ENCODE measurements around the gene PIWIL4.
"Not testable (repeated sequence)": the region's sequence is repeated elsewhere in the genome, so short reads cannot be mapped to it uniquely, and the experiment has no call there.

PIWIL4 gene

GRCh38 chr11:94588366-94588942, 21.3 kb downstream of the PIWIL4 start:
- Mint-ChIP-seq H3K36me3 (peaks cover 2% of the 10 kb centered on the region), H3K27me3 (no peaks in the 10 kb centered on the region), H3K9me3 (no peaks in the 10 kb centered on the region), H3K4me3 (no peak overlapping the region), H3K27ac (no peak overlapping the region), H3K4me1 (no peaks in the 10 kb centered on the region)

- Mint-ChIP-seq H3K4me1 (no peaks in the 10 kb centered on the region), H3K4me3 (no peak overlapping the region), H3K27ac (no peak overlapping the region), H3K36me3 (peaks cover 4% of the 10 kb centered on the region), H3K9me3 (no peaks in the 10 kb centered on the region), H3K27me3 (no peaks in the 10 kb centered on the region)
These were observed 23.3 kb downstream of the PIWIL4 start for GRCh38 chr11:94590352-94591041.

- Mint-ChIP-seq H3K27me3 (no peaks in the 10 kb centered on the region), H3K27ac (no peak overlapping the region), H3K4me3 (no peak overlapping the region), H3K36me3 (peaks cover 4% of the 10 kb centered on the region), H3K4me1 (no peaks in the 10 kb centered on the region), H3K9me3 (no peaks in the 10 kb centered on the region)
These were observed 25.9 kb downstream of the PIWIL4 start for GRCh38 chr11:94593030-94593429.

- no peaks in the 10 kb centered on the region for H3K27me3 Mint-ChIP-seq
- H3K4me3 Mint-ChIP-seq, result no peak overlapping the region
- H3K36me3 Mint-ChIP-seq, result peaks cover 3% of the 10 kb centered on the region
- H3K9me3 Mint-ChIP-seq, result no peaks in the 10 kb centered on the region
- no peak overlapping the region for H3K27ac Mint-ChIP-seq
- H3K4me1 Mint-ChIP-seq, result no peaks in the 10 kb centered on the region
These were observed 27.9 kb downstream of the PIWIL4 start for GRCh38 chr11:94595076-94595475.

GRCh38 chr11:94597896-94598295, 30.7 kb downstream of the PIWIL4 start:
- Mint-ChIP-seq H3K27ac (no peak overlapping the region), H3K9me3 (no peaks in the 10 kb centered on the region), H3K36me3 (peaks cover 5% of the 10 kb centered on the region), H3K4me1 (no peaks in the 10 kb centered on the region), H3K27me3 (no peaks in the 10 kb centered on the region), H3K4me3 (no peak overlapping the region)

DNA sequence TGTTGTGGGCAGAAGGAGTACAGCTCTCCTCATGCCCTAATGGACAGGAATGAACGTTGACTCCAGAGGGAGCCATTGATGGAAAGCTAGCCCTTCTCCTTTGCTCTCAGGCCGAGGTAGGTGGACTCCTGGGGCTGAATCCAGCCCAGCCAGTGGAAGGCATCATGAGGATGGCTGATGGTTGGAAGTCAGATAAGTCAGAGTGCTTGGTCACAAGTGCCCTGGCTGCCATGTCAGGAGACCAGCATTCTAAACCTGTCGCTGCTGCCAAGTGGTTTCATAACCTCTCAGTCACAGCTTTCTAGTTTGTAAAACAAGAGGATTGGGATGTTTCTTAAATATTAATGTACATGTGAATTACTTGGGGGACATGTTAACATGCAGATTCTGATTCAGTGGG, 32.3 kb downstream of the PIWIL4 start:
- Mint-ChIP-seq H3K4me3 (no peak overlapping the region), H3K4me1 (no peaks in the 10 kb centered on the region), H3K36me3 (peaks cover 5% of the 10 kb centered on the region), H3K9me3 (no peaks in the 10 kb centered on the region), H3K27me3 (no peaks in the 10 kb centered on the region), H3K27ac (no peak overlapping the region)

GRCh38 chr11:94602430-94603372, 35.5 kb downstream of the PIWIL4 start:
- Mint-ChIP-seq H3K36me3 (peaks cover 3% of the 10 kb centered on the region), H3K4me3 (no peak overlapping the region), H3K27ac (no peak overlapping the region), H3K4me1 (no peaks in the 10 kb centered on the region), H3K9me3 (no peaks in the 10 kb centered on the region), H3K27me3 (no peaks in the 10 kb centered on the region)

GRCh38 chr11:94603587-94603986, 36.4 kb downstream of the PIWIL4 start:
- peaks cover 3% of the 10 kb centered on the region for H3K36me3 Mint-ChIP-seq
- H3K27ac Mint-ChIP-seq, result no peak overlapping the region
- H3K27me3 Mint-ChIP-seq, result no peaks in the 10 kb centered on the region
- H3K9me3 Mint-ChIP-seq, result no peaks in the 10 kb centered on the region
- H3K4me3 Mint-ChIP-seq, result no peak overlapping the region
- no peaks in the 10 kb centered on the region for H3K4me1 Mint-ChIP-seq

DNA sequence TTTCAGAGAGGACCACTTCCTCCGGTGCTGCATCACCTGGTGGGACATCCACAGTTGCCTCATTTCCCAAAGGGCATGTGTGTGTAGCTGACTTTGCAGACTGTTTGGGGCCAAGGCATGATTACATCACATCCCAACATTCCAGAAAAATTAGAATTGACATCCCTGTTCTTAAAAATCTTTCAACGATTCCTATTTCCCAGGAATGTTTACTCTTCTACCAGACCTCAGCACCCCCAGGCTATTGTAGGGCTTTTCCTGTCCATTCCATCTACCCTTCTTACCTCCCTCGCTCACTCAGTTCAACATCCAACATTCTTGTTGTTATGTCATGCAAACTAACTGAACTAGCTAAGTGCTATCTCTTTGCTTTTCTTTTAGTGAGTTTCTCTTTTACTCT, 37.3 kb downstream of the PIWIL4 start:
- no peaks in the 10 kb centered on the region for H3K4me1 Mint-ChIP-seq
- H3K4me3 Mint-ChIP-seq, result no peak overlapping the region
- no peaks in the 10 kb centered on the region for H3K9me3 Mint-ChIP-seq
- H3K27ac Mint-ChIP-seq, result no peak overlapping the region
- H3K27me3 Mint-ChIP-seq, result no peaks in the 10 kb centered on the region
- peaks cover 5% of the 10 kb centered on the region for H3K36me3 Mint-ChIP-seq

GRCh38 chr11:94613120-94613519, 46.0 kb downstream of the PIWIL4 start:
- H3K4me1 Mint-ChIP-seq, result no peaks in the 10 kb centered on the region
- H3K27me3 Mint-ChIP-seq, result no peaks in the 10 kb centered on the region
- H3K27ac Mint-ChIP-seq, result no peak overlapping the region
- H3K36me3 Mint-ChIP-seq, result peaks cover 29% of the 10 kb centered on the region
- H3K9me3 Mint-ChIP-seq, result peaks cover 31% of the 10 kb centered on the region
- no peak overlapping the region for H3K4me3 Mint-ChIP-seq

GRCh38 chr11:94623120-94623735, 56.1 kb downstream of the PIWIL4 start:
- Mint-ChIP-seq H3K9me3 (peaks cover 10% of the 10 kb centered on the region), H3K4me1 (no peaks in the 10 kb centered on the region), H3K27ac (no peak overlapping the region), H3K36me3 (peaks cover 7% of the 10 kb centered on the region), H3K27me3 (peaks cover 10% of the 10 kb centered on the region), H3K4me3 (no peak overlapping the region)

- H3K36me3 Mint-ChIP-seq, H3K9me3 Mint-ChIP-seq, H3K4me3 Mint-ChIP-seq, H3K27me3 Mint-ChIP-seq, H3K27ac Mint-ChIP-seq, H3K4me1 Mint-ChIP-seq: not testable (repeated sequence)
These were observed 58.3 kb downstream of the PIWIL4 start for GRCh38 chr11:94625422-94625821.

DNA sequence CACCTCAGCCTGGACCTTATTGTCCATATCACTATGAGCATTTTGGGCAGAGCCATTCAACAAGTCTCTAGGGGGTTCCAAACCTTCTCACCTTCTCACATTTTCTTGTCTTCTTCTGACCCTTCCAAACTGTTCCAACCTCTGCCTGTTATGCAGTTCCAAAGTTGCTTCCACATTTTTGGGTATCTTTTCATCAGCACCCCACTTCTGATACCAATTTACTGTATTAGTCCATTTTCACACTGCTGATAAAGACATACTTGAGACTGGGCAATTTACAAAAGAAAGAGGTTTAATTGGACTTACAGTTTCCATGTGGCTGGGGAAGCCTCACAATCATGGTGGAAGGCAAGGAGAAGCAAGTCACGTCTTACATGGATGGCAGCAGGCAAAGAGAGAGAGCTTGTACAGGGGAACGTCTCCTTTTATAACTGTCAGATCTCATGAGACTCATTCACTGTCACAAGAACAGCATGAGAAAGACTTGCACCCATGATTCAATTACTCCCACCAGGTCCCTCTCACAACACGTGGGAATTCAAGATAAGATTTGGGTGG, 59.9 kb downstream of the PIWIL4 start:
- peak overlapping the region; percentile 25 for H3K27ac Mint-ChIP-seq
- not testable (repeated sequence) for H3K4me1 Mint-ChIP-seq, H3K9me3 Mint-ChIP-seq, H3K36me3 Mint-ChIP-seq, H3K27me3 Mint-ChIP-seq, H3K4me3 Mint-ChIP-seq

GRCh38 chr11:94629741-94630140, 62.6 kb downstream of the PIWIL4 start:
- H3K9me3 Mint-ChIP-seq, result peaks cover 10% of the 10 kb centered on the region
- H3K27me3 Mint-ChIP-seq, result peaks cover 10% of the 10 kb centered on the region
- H3K4me1 Mint-ChIP-seq, result no peaks in the 10 kb centered on the region
- H3K27ac Mint-ChIP-seq, result no peak overlapping the region
- no peak overlapping the region for H3K4me3 Mint-ChIP-seq
- H3K36me3 Mint-ChIP-seq, result peaks cover 9% of the 10 kb centered on the region

GRCh38 chr11:94630221-94630620, 63.1 kb downstream of the PIWIL4 start:
- peaks cover 10% of the 10 kb centered on the region for H3K27me3 Mint-ChIP-seq
- no peaks in the 10 kb centered on the region for H3K4me1 Mint-ChIP-seq
- H3K4me3 Mint-ChIP-seq, result no peak overlapping the region
- H3K9me3 Mint-ChIP-seq, result peaks cover 10% of the 10 kb centered on the region
- peaks cover 9% of the 10 kb centered on the region for H3K36me3 Mint-ChIP-seq
- H3K27ac Mint-ChIP-seq, result no peak overlapping the region

All from activated naive CD4-positive, alpha-beta T cell treated with anti-CD3 and anti-CD28 coated beads, Interleukin-2, amount 50 U/mL, for 24 hours (primary cell).